GM18858 (cell line): ENCODE measurements around the gene PRCP.
"Not testable (repeated sequence)": the region's sequence is repeated elsewhere in the genome, so short reads cannot be mapped to it uniquely, and the experiment has no call there.

Source experiments
- ATAC-seq: cut with Tn5 transposase; IDR thresholded peaks from one replicate; pipeline ENCODE4 v1.9.1; 2021; ENCODE audit not compliant: unreplicated experiment

Gene PRCP

DNA sequence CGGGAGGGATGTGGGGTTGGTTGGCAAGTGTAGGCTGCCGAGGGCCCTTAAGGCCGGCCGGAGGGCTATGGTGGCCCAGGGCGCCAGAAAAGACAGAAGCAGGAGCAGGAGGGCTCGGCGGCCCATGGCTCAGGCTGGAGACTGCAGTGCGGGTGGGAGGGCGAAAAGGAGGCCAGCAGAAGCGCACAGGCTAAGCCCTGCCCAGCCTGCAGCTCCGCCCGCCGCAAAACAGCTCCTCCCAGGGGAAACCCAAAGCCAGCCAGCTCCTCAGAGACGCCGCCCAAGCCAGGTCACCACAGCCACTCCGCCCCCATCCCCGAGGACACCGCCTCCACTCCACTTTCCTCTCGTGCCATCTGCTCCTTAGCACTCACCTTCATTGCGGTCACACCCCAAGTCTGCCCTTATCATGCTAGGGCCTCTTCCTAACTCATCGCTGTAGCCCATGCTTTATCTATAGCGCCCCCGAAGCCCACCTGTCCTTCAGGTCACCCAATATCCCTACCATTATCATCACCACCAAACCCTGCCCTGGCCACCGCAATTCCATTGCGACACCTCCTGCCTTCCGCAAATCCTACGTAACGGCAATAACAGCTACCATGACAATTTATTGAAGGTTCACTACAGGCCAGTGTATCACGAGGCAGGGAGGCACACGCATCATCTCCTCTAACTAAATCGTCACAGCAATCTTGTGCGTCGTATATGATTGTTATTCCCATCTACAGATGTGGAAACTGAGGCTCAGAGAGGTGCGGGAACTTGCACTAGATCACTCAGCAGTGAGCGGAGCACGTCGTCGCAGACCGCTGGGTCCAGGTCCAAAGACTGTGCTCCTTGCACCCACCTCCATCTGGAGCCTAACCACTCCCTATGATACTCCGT lies at the start of gene PRCP:
TSS of gene PRCP (minus strand) at position 154 of the 888 bp plus-strand sequence. CDS start at position 126, 28 bp downstream.
- peak; percentile 67 for ATAC-seq

DNA sequence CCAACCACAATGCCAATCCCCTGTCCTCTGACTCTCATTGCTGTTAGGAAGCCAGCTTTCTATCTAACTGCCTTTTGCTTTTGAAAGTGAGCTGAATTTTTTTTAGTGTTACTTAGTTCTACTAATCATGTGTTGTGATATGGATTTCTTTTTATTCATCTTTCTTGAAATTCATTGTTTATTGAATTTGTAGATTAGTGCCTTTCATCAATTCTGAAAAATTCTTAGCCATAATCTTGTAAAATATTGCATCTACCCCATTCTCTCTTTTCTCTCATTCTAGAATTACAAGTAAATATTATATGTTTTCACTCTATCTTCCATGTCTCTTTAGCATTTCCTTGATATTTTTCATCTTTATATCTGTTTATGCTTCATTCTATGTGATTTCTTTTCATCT lies 49.1 kb upstream of the PRCP start:
- ATAC-seq, result no peak

DNA sequence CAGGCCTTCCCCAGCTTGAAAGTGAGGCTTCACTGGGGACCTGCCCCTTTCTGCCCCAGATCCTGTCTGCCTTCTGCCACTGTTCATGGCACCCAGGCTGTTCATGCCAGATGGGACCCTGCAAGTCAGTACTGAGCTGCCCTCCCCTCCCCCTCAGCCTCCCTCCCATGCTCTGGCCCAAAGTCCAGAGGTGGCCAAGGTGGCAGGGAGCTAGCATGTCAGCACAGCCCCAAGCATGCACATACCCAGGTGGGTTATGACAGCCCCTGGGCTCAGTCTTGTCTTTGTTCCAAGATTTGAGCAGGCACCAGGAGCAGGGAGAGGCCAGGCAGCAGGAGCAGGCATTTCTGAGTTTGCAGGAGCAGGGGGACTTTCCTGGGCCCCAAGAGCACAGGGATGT lies 45.5 kb upstream of the PRCP start:
- no peak for ATAC-seq

DNA sequence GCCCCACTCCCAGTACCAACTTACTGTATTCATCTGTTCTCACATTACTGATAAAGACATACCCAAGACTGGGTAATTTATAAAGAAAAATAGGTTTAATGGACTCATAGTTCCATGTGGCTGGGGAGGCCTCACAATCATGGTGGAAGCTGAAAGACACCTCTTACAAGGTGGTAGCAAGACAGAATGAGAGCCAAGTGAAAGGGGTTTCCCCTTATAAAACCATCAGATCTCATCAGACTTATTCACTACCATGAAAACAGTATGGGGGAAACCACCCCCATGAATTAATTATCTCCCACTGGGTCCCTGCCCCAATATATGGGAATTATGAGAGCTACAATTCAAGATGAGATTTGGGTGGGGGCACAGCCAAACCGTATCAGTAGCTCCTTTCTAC lies 44.8 kb upstream of the PRCP start:
- ATAC-seq, result not testable (repeated sequence)

DNA sequence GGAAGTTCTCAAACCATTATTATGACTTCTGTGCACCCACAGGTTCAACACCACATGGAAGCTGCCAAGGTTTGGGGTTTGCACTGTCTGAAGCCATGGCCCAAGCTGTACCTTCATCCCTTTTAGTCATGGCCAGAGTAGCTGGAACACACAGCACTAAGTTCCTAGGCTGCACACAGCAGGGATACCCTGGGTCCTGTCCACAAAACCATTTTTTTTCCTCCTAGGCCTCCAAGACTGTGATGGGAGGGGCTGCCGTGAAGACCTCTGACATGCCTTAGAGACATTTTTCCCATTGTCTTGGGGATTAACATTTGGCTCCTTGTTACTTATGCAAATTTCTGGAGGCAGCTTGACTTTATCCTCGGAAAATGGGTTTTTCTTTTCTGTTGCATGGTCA lies 44.0 kb upstream of the PRCP start:
- ATAC-seq, result no peak

DNA sequence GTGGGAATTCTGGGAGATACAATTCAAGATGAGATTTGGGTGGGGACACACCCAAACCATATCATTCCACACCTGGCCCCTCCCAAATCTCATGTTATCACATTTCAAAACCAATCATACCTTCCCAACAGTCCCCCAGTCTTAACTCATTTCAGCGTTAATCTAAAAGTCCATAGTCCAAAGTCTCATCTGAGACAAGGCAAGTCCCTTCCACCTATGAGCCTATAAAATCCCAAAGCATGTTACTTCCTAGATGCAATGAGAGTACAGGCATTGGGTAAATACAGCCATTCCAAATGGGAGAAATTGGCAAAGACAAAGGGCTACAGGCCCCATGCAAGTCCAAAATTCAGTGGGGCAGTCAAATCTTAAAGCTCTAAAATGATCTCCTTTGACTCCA lies 43.2 kb upstream of the PRCP start:
- ATAC-seq, result not testable (repeated sequence)

DNA sequence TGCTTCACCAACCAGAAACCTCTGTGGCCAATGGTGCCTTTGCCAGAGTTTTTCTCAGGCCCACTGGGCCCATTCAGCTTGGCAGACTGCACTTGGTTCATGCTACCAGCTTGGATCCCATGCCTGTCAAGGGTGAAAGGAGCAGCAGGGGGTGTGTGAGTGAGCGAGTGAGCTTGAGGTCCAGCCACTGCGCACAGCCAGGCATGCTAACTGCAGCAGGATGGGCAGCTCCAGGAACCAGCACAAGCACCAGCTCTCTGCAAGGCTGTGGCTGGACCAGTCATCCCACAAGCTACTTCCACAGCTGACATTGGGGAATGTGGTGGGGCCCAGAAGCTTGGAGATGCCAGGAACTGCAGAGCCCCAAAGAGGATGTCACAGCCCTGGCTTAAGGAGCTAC lies 42.1 kb upstream of the PRCP start:
- no peak for ATAC-seq

DNA sequence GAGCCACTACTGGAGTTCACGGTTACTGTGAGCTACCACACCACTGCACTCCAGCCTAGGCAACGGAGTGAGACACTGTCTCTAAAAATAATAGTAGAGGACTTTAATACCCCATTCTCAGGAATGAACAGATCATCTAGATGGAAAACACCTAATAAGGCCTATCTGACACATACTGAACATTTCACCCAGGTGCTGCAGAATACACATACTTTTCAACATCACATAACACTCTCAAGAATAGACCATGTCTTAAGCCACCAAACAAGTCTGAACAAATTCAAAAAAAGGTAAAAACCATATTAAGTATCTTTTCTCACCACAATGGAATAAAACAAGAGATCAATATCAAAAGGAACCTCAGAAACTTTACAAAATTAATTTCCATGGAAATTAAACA lies 39.2 kb upstream of the PRCP start:
- no peak for ATAC-seq

DNA sequence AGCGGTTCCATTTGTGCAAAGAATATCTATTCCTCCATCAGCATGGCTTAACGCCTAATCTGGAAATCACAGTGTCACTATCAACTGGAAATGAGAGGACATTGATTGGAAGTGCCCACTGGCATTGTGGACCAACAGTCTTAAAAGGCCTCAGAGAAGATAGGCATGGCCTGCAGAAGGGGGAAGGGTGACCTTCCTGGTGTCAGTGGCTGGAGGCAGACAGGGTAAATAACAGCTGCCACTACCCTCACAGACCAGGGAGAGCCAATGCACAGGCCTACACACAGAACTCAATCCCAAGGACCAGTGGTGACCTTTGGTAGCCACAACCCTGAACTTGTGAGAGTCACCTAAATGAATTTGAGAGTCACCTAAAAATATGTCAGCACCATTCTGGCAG lies 37.3 kb upstream of the PRCP start:
- no peak for ATAC-seq

DNA sequence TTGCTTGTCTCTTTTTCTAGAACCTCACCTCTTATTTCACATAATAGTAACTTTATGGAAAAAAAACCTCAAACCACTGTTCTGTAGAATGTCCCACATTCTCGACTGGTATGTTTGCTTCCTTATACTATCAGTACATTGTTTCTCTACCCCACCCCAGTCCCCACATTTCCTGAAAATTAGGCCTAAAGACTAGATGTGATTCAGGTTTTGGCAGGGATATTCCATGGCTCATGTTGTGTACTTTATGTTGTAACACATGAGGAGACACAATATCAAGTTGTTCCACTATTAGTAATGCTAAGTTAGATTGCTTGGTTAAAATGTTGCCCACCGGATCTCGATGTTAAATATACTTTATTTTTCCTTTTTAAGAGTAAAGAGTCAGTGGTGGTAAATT lies 36.0 kb upstream of the PRCP start:
- ATAC-seq, result no peak

DNA sequence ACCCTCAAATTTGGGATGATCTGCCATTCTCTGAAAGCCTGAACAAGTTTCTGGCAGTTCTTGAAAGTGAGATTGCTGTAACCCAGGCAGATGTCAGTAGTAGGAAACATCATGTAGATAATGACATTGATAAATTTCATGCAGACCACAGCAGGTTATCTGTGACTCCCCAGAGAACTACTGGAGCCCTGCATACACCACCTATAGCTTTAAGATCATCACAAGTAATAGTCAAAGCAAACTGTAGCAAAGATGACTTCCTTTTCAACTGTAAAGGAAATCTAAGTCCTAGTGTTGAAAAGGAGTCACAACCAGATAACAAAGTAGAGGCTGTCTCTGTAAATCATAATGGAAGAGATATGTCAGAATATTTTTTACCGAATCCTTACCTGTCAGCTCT lies 32.3 kb upstream of the PRCP start:
- ATAC-seq, result no peak

DNA sequence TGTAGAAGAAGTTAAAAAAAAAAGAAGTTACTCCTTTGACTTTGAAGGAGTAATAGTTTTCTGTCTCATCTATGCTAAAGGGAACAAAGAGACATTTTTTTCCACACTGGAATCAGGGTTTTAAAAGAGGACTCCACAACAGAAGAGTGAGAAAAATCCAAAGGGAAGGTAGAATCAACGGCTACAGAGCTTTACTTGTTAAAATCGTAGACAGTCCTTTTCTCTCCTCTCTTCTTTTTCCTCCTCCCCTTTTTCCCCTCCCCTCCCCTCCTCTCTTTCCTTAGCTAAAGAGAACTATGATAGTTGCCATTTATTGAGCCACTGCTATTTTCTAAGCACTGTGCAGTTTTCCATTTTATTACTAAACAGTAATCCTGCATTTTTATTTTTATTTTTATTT lies 30.5 kb upstream of the PRCP start:
- no peak for ATAC-seq

DNA sequence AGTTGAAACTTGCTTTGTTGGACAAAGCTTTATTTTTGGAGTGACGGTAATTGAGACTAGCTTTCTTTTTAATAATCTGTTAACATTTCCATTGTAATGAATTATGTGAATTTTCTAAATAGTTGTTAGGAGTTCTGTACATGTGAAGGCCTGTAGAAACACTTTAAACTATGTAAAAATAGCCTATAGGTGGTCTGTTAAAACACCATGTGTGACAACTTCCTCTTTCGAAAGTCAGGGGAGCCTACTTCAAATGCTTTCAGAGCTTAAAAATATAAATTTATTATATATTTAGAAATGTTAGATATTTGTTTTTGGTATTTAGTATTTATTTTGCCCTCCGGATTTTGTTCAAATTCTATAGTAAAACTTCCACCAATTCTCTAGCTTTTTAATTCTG lies 30.0 kb upstream of the PRCP start:
- ATAC-seq, result no peak

DNA sequence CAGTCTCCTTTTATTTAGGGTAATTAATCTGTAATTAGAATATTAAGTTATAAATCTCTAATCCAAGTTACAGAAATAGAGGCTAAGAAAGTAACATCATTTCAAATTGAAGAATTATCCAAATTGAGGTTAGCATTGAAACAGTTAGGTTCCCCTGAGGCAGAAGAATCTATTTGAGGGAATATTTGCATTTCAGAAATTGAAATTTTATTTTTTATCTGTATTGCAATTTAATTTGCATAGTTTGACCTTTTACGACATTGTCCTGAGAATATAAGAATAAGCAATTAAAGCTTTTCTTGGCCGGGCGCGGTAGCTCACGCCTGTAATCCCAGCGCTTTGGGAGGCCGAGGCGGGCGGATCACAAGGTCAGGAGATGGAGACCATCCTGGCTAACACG lies 28.9 kb upstream of the PRCP start:
- no peak for ATAC-seq

DNA sequence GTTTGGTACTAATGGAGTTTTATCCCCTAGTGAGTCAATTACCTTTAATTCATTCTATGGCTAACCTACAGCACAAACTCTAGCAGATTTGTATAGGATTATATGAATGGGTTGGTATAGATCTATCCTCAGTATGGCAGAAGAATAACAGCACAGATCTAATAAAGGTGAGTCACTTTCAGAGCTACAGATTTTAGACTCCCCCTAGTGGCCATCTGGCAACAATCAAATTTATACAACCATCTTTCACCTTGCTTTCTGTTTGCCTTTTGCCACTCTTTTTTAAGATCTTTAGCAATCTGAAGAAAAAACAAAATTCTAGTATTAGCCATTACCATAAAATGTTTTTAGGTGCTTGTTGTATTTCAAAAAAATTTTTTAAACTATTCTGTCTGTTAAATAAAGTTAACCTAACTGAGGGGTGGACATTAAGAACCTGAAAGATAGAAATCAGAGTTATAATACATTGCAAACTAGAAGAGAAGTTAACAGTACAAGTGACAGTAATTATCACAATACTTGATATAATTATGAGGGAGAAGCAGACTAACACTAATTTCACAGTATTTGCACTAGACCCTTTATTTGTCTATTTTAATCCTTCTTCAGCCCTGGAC lies 27.1 kb upstream of the PRCP start:
- ATAC-seq, result peak; percentile 67

DNA sequence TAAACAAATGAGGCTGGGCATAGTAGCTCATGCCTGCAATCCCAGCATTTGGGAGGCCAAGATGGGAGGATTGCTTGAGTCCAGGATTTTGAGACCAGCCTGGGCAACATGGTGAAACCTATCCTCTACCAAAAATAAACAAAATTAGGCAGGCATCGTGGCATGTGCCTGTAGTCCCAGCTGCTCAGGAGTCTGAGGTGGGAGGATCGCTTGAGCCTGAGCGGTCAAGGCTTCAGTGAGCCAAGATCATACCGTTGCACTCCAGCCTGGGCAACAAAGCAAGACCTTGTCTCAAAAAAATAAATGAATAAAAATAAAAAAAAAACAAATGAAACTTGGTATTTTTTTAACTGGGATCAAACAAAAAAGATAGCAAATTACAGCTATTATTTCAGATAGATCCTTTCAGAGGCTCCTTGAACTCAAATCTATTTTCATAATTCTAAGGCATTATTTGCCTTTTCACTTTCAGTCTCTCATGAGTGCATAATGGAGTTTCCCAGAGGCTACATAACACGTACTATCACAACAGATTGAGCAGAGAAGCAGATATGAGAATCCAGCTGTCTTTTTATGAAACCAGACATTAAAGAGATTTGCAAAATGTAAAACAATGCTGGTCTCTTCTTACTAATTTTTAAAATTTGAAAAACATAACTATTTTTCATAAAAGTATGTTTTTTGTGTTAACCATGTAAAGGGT lies 24.4 kb upstream of the PRCP start:
- ATAC-seq, result peak; percentile 37

DNA sequence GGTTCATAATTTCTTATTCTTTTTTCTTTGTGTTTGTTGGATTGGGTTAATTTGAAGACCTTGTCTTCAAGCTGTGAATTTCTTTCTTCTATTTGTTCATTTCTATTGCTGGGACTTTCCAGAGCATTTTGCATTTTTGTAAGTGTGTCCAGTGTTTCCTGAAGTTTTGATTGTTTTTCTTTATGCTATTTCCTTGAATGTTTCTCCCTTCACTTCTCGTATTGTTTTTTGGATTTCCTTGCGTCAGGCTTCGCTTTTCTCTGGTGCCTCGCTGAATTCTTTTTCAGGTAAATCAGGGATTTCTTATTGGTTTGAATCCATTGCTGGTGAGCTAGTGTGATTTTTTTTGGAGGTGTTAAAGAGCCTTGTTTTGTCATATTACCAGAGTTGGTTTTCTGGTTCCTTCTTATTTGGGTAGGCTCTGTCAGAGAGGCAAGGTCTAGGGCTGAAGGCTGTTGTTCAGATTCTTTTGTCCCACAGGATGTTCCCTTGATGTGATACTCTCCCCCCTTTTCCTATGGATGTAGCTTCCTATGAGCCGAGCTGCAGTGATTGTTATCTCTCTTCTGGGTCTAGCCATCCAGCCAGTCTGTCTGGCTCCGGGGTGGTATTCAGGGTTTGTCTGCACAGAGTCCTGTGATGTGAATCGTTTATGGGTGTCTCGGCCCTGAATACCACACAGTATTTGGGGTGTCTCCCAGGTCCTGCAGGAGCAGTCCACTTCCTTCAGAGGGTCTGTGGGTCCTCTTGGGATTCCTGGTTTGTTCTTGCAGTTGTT lies 22.4 kb upstream of the PRCP start:
- ATAC-seq, result not testable (repeated sequence)

DNA sequence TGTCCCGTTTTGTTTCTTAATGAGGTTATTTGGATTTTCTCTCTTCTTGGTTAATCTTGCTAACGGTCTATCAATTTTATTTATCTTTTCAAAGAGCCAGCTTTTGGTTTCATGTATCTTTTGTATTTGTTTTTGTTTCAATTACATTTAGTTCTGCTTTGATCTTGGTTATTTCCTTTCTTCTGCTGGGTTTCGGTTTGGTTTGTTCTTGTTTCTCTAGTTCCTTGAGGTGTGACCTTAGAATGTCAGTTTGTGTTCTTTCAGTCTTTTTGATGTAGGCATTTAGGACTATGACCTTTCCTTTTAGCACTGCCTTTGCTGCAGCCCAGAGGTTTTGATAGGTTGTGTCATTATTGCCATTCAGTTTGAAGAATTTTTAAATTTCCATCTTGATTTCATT lies 20.0 kb upstream of the PRCP start:
- ATAC-seq, result not testable (repeated sequence)

DNA sequence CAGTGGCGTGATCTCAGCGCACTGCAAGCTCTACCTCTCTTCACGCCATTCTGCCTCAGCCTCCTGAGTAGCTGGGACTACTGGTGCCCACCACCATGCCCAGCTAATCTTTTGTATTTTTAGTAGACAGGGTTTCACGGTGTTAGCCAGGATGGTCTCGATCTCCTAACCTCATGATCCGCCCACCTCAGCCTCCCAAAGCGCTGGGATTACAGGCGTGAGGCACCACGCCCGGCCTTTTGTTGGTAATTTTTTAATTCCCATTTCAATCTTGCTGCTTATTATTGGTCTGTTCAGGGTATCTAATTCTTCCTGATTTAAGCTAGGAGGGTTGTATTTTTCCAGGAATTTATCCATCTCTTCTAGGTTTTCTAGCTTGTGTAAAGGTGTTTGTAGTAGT lies 19.6 kb upstream of the PRCP start:
- not testable (repeated sequence) for ATAC-seq

DNA sequence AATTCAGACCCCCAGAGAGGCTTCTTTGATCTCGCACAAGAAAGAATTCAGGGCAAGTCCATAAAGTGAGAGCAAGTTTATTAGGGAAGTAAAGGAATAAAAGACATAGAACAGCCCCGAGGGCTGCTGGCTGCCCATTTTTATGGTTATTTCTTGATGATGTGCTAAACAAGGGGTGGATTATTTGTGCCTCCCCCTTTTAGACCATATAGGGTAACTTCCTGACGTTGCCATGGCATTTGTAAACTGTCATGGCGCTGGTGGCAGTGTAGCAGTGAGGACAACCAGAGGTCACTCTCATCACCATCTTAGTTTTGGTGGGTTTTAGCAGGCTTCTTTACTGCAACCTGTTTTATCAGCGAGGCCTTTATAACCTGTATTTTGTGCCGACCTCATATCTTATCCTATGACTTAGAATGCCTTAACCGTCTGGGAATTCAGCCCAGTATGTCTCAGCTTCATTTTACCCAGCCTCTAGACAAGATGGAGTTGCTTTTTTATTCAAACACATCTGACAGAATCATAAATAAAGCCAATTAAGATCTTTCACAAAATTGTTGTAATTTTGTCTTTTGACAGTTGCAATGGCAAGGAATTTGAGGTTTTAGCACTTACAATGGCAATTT lies 8.9 kb upstream of the PRCP start:
- ATAC-seq, result no peak

DNA sequence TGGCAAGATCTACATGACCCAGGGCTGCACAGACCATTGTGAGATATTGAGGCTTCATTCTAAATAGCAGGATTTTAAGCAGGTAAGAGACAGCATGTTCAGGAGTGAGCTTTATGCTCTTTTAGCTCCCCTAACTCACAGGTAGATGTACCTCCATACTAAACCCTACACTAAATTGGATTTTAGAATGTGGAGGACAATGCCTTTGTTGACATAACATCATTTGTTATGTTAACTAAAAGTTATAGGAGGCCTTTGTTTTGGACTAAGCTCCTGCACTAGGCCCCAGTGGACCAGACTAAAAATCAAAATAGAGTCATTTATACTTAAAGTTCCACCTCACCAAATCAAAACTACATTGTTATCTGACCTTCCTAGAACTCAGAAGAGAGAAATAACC lies 8.1 kb upstream of the PRCP start:
- ATAC-seq, result no peak
